Activated T-helper 2 cell treated with anti-CD3 and anti-CD28 coated beads, Interferon-gamma antibody, Interleukin-2, Interleukin-4, amounts not matched to agents 10 μg/mL and 5 μg/mL and 100 μg/mL, durations not matched to agents 14 hours and 24 hours and 36 hours (primary cell): ENCODE results near the gene EPHA6. TPM values are rescaled to one million over a fixed set of nuclear protein-coding genes. Genes with fewer than 3 reads are reported as not detected.
"Not testable (repeated sequence)": the region's sequence is repeated elsewhere in the genome, so short reads cannot be mapped to it uniquely, and the experiment has no call there.

ENCODE experiments used
- DNase-seq: peaks from one replicate; pipeline ENCODE4 v3.0.0; 2021; ENCODE audit warnings: low spot score
- H3K27ac Mint-ChIP-seq: one replicate; pipeline ENCODE4 v1.8.0; 2021; ENCODE audit warnings: mixed read lengths
- H3K27me3 Mint-ChIP-seq: one replicate; pipeline ENCODE4 v1.8.0; 2021; ENCODE audit warnings: low read depth, mixed read lengths
- H3K36me3 Mint-ChIP-seq: one replicate; pipeline ENCODE4 v1.8.0; 2021; ENCODE audit warnings: low read depth, mixed read lengths
- H3K4me1 Mint-ChIP-seq: one replicate; pipeline ENCODE4 v1.8.0; 2021; ENCODE audit warnings: low read depth, mixed read lengths
- H3K4me3 Mint-ChIP-seq: one replicate; pipeline ENCODE4 v1.8.0; 2021; ENCODE audit warnings: low read depth, mild to moderate bottlenecking, moderate library complexity, mixed read lengths
- H3K9me3 Mint-ChIP-seq: one replicate; pipeline ENCODE4 v1.8.0; 2021; ENCODE audit warnings: mixed read lengths
- intact Hi-C: fragments of 100-400 bp; cut with micrococcal nuclease; formaldehyde crosslinking; loops from one replicate; pipeline ENCODE4 v1.15.1; 2023
- total RNA-seq: library from RNA; stranded (reverse); gene quantifications from 2 replicates; pipeline ENCODE4 v1.2.3, GENCODE V29; 2022

Gene EPHA6
- total RNA-seq, 1 donor from 2014 or later = not detected

GRCh38 chr3:96958856-96959255 is 144.5 kb downstream of the EPHA6 start:
- no peak overlapping the region for H3K4me3 Mint-ChIP-seq
- DNase-seq = no peak
- H3K27me3 Mint-ChIP-seq = no peaks in the 10 kb centered on the region
- intact Hi-C loops = no loop called here
- no peak overlapping the region for H3K27ac Mint-ChIP-seq
- H3K9me3 Mint-ChIP-seq = peaks cover 8% of the 10 kb centered on the region
- no peaks in the 10 kb centered on the region for H3K36me3 Mint-ChIP-seq
- H3K4me1 Mint-ChIP-seq = no peaks in the 10 kb centered on the region

- Mint-ChIP-seq H3K9me3 (peaks cover 8% of the 10 kb centered on the region), H3K4me3 (no peak overlapping the region), H3K4me1 (no peaks in the 10 kb centered on the region), H3K27me3 (no peaks in the 10 kb centered on the region), H3K27ac (no peak overlapping the region), H3K36me3 (no peaks in the 10 kb centered on the region)
- no peak for DNase-seq
- intact Hi-C loops = no loop called here
These were observed 145.1 kb downstream of the EPHA6 start for GRCh38 chr3:96959474-96959873.

- intact Hi-C loops = no loop called here
- Mint-ChIP-seq H3K4me3 (no peak overlapping the region), H3K36me3 (no peaks in the 10 kb centered on the region), H3K9me3 (peaks cover 8% of the 10 kb centered on the region), H3K27ac (no peak overlapping the region), H3K4me1 (no peaks in the 10 kb centered on the region), H3K27me3 (no peaks in the 10 kb centered on the region)
- no peak for DNase-seq
These were observed 145.7 kb downstream of the EPHA6 start for GRCh38 chr3:96959901-96960641.

GRCh38 chr3:96960661-96961330 is 146.4 kb downstream of the EPHA6 start:
- Mint-ChIP-seq H3K9me3 (peaks cover 8% of the 10 kb centered on the region), H3K4me3 (no peak overlapping the region), H3K27ac (no peak overlapping the region), H3K4me1 (no peaks in the 10 kb centered on the region), H3K27me3 (no peaks in the 10 kb centered on the region), H3K36me3 (no peaks in the 10 kb centered on the region)
- intact Hi-C loops = no loop called here
- no peak for DNase-seq

- intact Hi-C loops = no loop called here
- H3K36me3 Mint-ChIP-seq = no peaks in the 10 kb centered on the region
- H3K4me1 Mint-ChIP-seq = no peaks in the 10 kb centered on the region
- no peaks in the 10 kb centered on the region for H3K27me3 Mint-ChIP-seq
- DNase-seq = no peak
- H3K9me3 Mint-ChIP-seq = peaks cover 8% of the 10 kb centered on the region
- H3K27ac Mint-ChIP-seq = no peak overlapping the region
- no peak overlapping the region for H3K4me3 Mint-ChIP-seq
These were observed 147.2 kb downstream of the EPHA6 start for GRCh38 chr3:96961576-96961975.

- Mint-ChIP-seq H3K4me3 (no peak overlapping the region), H3K36me3 (no peaks in the 10 kb centered on the region), H3K4me1 (no peaks in the 10 kb centered on the region), H3K9me3 (peaks cover 8% of the 10 kb centered on the region), H3K27ac (no peak overlapping the region), H3K27me3 (no peaks in the 10 kb centered on the region)
- intact Hi-C loops = no loop called here
- DNase-seq = no peak
These were observed 152.0 kb downstream of the EPHA6 start for GRCh38 chr3:96966181-96966929.

- intact Hi-C loops = no loop called here
- no peaks in the 10 kb centered on the region for H3K9me3 Mint-ChIP-seq
- no peaks in the 10 kb centered on the region for H3K27me3 Mint-ChIP-seq
- no peaks in the 10 kb centered on the region for H3K4me1 Mint-ChIP-seq
- no peaks in the 10 kb centered on the region for H3K36me3 Mint-ChIP-seq
- DNase-seq = no peak
- H3K4me3 Mint-ChIP-seq = no peak overlapping the region
- no peak overlapping the region for H3K27ac Mint-ChIP-seq
These were observed 155.8 kb downstream of the EPHA6 start for GRCh38 chr3:96970211-96970610.

GRCh38 chr3:96977671-96978070 is 163.3 kb downstream of the EPHA6 start:
- no peak overlapping the region for H3K27ac Mint-ChIP-seq
- DNase-seq = no peak
- H3K9me3 Mint-ChIP-seq = peaks cover 4% of the 10 kb centered on the region
- H3K4me1 Mint-ChIP-seq = no peaks in the 10 kb centered on the region
- H3K36me3 Mint-ChIP-seq = no peaks in the 10 kb centered on the region
- intact Hi-C loops = no loop called here
- H3K4me3 Mint-ChIP-seq = no peak overlapping the region
- no peaks in the 10 kb centered on the region for H3K27me3 Mint-ChIP-seq

- H3K27me3 Mint-ChIP-seq, H3K27ac Mint-ChIP-seq, H3K36me3 Mint-ChIP-seq, intact Hi-C loops, DNase-seq, H3K9me3 Mint-ChIP-seq, H3K4me3 Mint-ChIP-seq, H3K4me1 Mint-ChIP-seq: not testable (repeated sequence)
These were observed 169.3 kb downstream of the EPHA6 start for GRCh38 chr3:96983716-96984115.

GRCh38 chr3:96986241-96986640 is 171.8 kb downstream of the EPHA6 start:
- no peaks in the 10 kb centered on the region for H3K4me1 Mint-ChIP-seq
- H3K27me3 Mint-ChIP-seq = no peaks in the 10 kb centered on the region
- no peak overlapping the region for H3K27ac Mint-ChIP-seq
- H3K36me3 Mint-ChIP-seq = no peaks in the 10 kb centered on the region
- no peaks in the 10 kb centered on the region for H3K9me3 Mint-ChIP-seq
- intact Hi-C loops = no loop called here
- DNase-seq = no peak
- no peak overlapping the region for H3K4me3 Mint-ChIP-seq

GRCh38 chr3:96991231-96991630 is 176.8 kb downstream of the EPHA6 start:
- H3K4me3 Mint-ChIP-seq = no peak overlapping the region
- no peak for DNase-seq
- intact Hi-C loops = no loop called here
- no peaks in the 10 kb centered on the region for H3K27me3 Mint-ChIP-seq
- no peaks in the 10 kb centered on the region for H3K4me1 Mint-ChIP-seq
- H3K36me3 Mint-ChIP-seq = no peaks in the 10 kb centered on the region
- H3K27ac Mint-ChIP-seq = no peak overlapping the region
- H3K9me3 Mint-ChIP-seq = no peaks in the 10 kb centered on the region

GRCh38 chr3:96991800-96992365 is 177.5 kb downstream of the EPHA6 start:
- no peak for DNase-seq
- no peaks in the 10 kb centered on the region for H3K4me1 Mint-ChIP-seq
- no peak overlapping the region for H3K27ac Mint-ChIP-seq
- intact Hi-C loops = no loop called here
- H3K36me3 Mint-ChIP-seq = no peaks in the 10 kb centered on the region
- no peaks in the 10 kb centered on the region for H3K9me3 Mint-ChIP-seq
- no peak overlapping the region for H3K4me3 Mint-ChIP-seq
- H3K27me3 Mint-ChIP-seq = no peaks in the 10 kb centered on the region

GRCh38 chr3:96994988-96995387 is 180.6 kb downstream of the EPHA6 start:
- no peaks in the 10 kb centered on the region for H3K27me3 Mint-ChIP-seq
- peaks cover 4% of the 10 kb centered on the region for H3K9me3 Mint-ChIP-seq
- no peak overlapping the region for H3K4me3 Mint-ChIP-seq
- intact Hi-C loops = no loop called here
- H3K4me1 Mint-ChIP-seq = no peaks in the 10 kb centered on the region
- H3K27ac Mint-ChIP-seq = no peak overlapping the region
- no peaks in the 10 kb centered on the region for H3K36me3 Mint-ChIP-seq
- no peak for DNase-seq
